HepG2 (cell line): ENCODE measurements around the gene ATG7. TPM values are rescaled to one million over a fixed set of nuclear protein-coding genes. Genes with fewer than 3 reads are reported as not detected.

Experiments used
- BCL6 ChIP-seq: IDR thresholded peaks from 2 replicates; pipeline ENCODE4 v1.6.1; 2016; ENCODE audit warnings: missing genetic modification reagents, missing compliant biosample characterization
- BRCA1 ChIP-seq: sonication (generic); formaldehyde crosslinking; IDR thresholded peaks from 2 replicates; pipeline ENCODE4 v1.4.0; 2020; ENCODE audit warnings: missing genetic modification reagents
- CEBPG ChIP-seq: IDR thresholded peaks from 2 replicates; pipeline ENCODE4 v1.6.1; 2016
- FOXO1 ChIP-seq: sonication (generic); formaldehyde crosslinking; IDR thresholded peaks from 2 replicates; pipeline ENCODE4 v1.4.0; 2020; ENCODE audit warnings: missing genetic modification reagents
- GATA4 ChIP-seq: sonication (generic); IDR thresholded peaks from 2 replicates; pipeline ENCODE4 v1.6.1; 2016; ENCODE audit warnings: antibody characterized with exemption, low read depth, borderline replicate concordance
- HDAC2 ChIP-seq: sonication (generic); formaldehyde crosslinking; IDR thresholded peaks from 2 replicates; pipeline ENCODE4 v1.4.0; 2020; ENCODE audit warnings: missing genetic modification reagents
- JUN ChIP-seq: sonication (generic); formaldehyde crosslinking; IDR thresholded peaks from 2 replicates; pipeline ENCODE4 v1.4.0; 2020; ENCODE audit warnings: mild to moderate bottlenecking, missing genetic modification reagents
- MIXL1 ChIP-seq: IDR thresholded peaks from 2 replicates; pipeline ENCODE4 v1.6.1; 2016
- NFIC ChIP-seq: IDR thresholded peaks from 2 replicates; pipeline ENCODE4 v1.6.1; 2012; ENCODE audit warnings: mild to moderate bottlenecking, low read length, inconsistent platforms
- NONO ChIP-seq, 2 experiments: fragments of 450-650 bp in 1 of 2; sonication (generic) in 1 of 2; formaldehyde crosslinking in 1 of 2; IDR thresholded peaks in 1 of 2; conservative IDR thresholded peaks in 1 of 2; 2 replicates each; pipeline versions ENCODE4 v1.6.1 to v1.8.0; 2017 to 2022; ENCODE audit warnings: mild to moderate bottlenecking in 1 of 2, missing genetic modification reagents in 1 of 2, moderate library complexity in 1 of 2
- PATZ1 ChIP-seq: sonication (generic); formaldehyde crosslinking; IDR thresholded peaks from 2 replicates; pipeline ENCODE4 v1.4.0; 2020; ENCODE audit warnings: missing genetic modification reagents
- PAX8 ChIP-seq: sonication (generic); formaldehyde crosslinking; IDR thresholded peaks from 2 replicates; pipeline ENCODE4 v1.8.0; 2022; ENCODE audit warnings: mild to moderate bottlenecking, missing genetic modification reagents, borderline replicate concordance
- PRMT3 ChIP-seq: sonication (generic); formaldehyde crosslinking; IDR thresholded peaks from 2 replicates; pipeline ENCODE4 v1.8.1; 2022; ENCODE audit warnings: low read depth, mild to moderate bottlenecking, moderate library complexity, missing genetic modification reagents, borderline replicate concordance
- RARA ChIP-seq: IDR thresholded peaks from 2 replicates; pipeline ENCODE4 v1.6.1; 2016; ENCODE audit warnings: missing genetic modification reagents, missing compliant biosample characterization
- RARG ChIP-seq: sonication (generic); formaldehyde crosslinking; IDR thresholded peaks from 2 replicates; pipeline ENCODE4 v1.4.0; 2020; ENCODE audit warnings: low read depth, mild to moderate bottlenecking, missing genetic modification reagents
- SAP130 ChIP-seq: IDR thresholded peaks from 2 replicates; pipeline ENCODE4 v1.6.1; 2016; ENCODE audit warnings: low read depth
- TFAP4 ChIP-seq: sonication (generic); IDR thresholded peaks from 2 replicates; pipeline ENCODE4 v1.6.1; 2016; ENCODE audit warnings: low read depth, borderline replicate concordance
- ZFP90 ChIP-seq: sonication (generic); formaldehyde crosslinking; IDR thresholded peaks from 2 replicates; pipeline ENCODE4 v1.8.0; 2022; ENCODE audit warnings: missing genetic modification reagents, mild to moderate bottlenecking, inconsistent platforms, borderline replicate concordance
- ZNF101 ChIP-seq: sonication (generic); formaldehyde crosslinking; IDR thresholded peaks from 2 replicates; pipeline ENCODE4 v1.4.0; 2020; ENCODE audit warnings: mild to moderate bottlenecking, low read depth, missing genetic modification reagents, borderline replicate concordance
- ZNF263 ChIP-seq: sonication (generic); formaldehyde crosslinking; IDR thresholded peaks from 2 replicates; pipeline ENCODE4 v1.4.0; 2020; ENCODE audit warnings: missing genetic modification reagents
- ZNF317 ChIP-seq: sonication (generic); formaldehyde crosslinking; IDR thresholded peaks from 2 replicates; pipeline ENCODE4 v1.5.0; 2020; ENCODE audit warnings: mild to moderate bottlenecking, missing genetic modification reagents
- ZNF446 ChIP-seq: sonication (generic); formaldehyde crosslinking; IDR thresholded peaks from 2 replicates; pipeline ENCODE4 v1.5.0; 2020; ENCODE audit warnings: mild to moderate bottlenecking, missing genetic modification reagents
- ZNF496 ChIP-seq: sonication (generic); formaldehyde crosslinking; IDR thresholded peaks from 2 replicates; pipeline ENCODE4 v1.8.1; 2023; ENCODE audit warnings: mild to moderate bottlenecking, moderate library complexity, missing genetic modification reagents; ENCODE audit not compliant: insufficient replicate concordance
- ZNF607 ChIP-seq: sonication (generic); formaldehyde crosslinking; IDR thresholded peaks from 2 replicates; pipeline ENCODE4 v1.5.1; 2020; ENCODE audit warnings: missing genetic modification reagents, mild to moderate bottlenecking, borderline replicate concordance
- ZNF704 ChIP-seq: sonication (generic); formaldehyde crosslinking; IDR thresholded peaks from 2 replicates; pipeline ENCODE4 v1.8.1; 2023; ENCODE audit warnings: mild to moderate bottlenecking, inconsistent platforms, moderate library complexity, missing genetic modification reagents, borderline replicate concordance
- ZNF740 ChIP-seq: sonication (generic); formaldehyde crosslinking; IDR thresholded peaks from 2 replicates; pipeline ENCODE4 v1.4.0; 2020; ENCODE audit warnings: missing genetic modification reagents
- ZNF768 ChIP-seq: sonication (generic); formaldehyde crosslinking; IDR thresholded peaks from 2 replicates; pipeline ENCODE4 v1.4.0; 2020; ENCODE audit warnings: missing genetic modification reagents
- polyA plus RNA-seq, 8 experiments: library from polyadenylated mRNA; depleted of rRNA in 3 of 8; stranded (reverse) in 7 of 8; unstranded in 1 of 8; fragments of >200 nt; fragmentation: Illumina TruSeq in 4 of 8; extraction: Trizol in 4 of 8; gene quantifications; 2 replicates each; pipeline versions ENCODE4 v1.2.1 to v1.2.3, GENCODE V29; 2011 to 2016; ENCODE audit warnings: low read depth in 4 of 8, missing spikeins in 1 of 8, mixed read lengths in 1 of 8; ENCODE audit not compliant: insufficient read depth in 1 of 8
- total RNA-seq, 5 experiments: library from RNA; depleted of rRNA; stranded (reverse); fragments of >200 nt; fragmentation: Illumina TruSeq; extraction: Trizol; gene quantifications; 2 replicates each; pipeline ENCODE4 v1.2.3, GENCODE V29; 2016; ENCODE audit warnings: low read depth in 1 of 5

The ATG7 gene
- total and polyA plus RNA-seq, 2 of the 13 experiments (the other 11 are each of a cell fraction or from before 2014, with no cell fraction given), result 7.8 to 22.1 TPM

GRCh38 chr3:11480663-11481298 lies 208.6 kb downstream of the ATG7 start (continued):
- TF ChIP-seq RARG (CRISPR knock-in tag) (no peak), TFAP4 (peak; percentile 77; the same call in 1 of the 2 replicates), ZNF496 (CRISPR knock-in tag) (no peak), PATZ1 (CRISPR knock-in tag) (peak; percentile 60; the same call in 1 of the 2 replicates), ZNF768 (CRISPR knock-in tag) (no peak), ZNF101 (CRISPR knock-in tag) (no peak), PRMT3 (CRISPR knock-in tag) (no peak), ZNF317 (0 out of 2 replicates have a peak, but pooled peaks have one; percentile 28), PAX8 (CRISPR knock-in tag) (no peak), NONO (IDR thresholded peaks at IDR 0.05) (no peak), NONO (CRISPR knock-in tag; conservative IDR thresholded peaks at IDR 0.05) (0 out of 2 replicates have a peak, but pooled peaks have one; percentile 23), BRCA1 (CRISPR knock-in tag) (no peak), RARA (CRISPR knock-in tag) (0 out of 2 replicates have a peak, but pooled peaks have one; percentile 9), ZNF446 (CRISPR knock-in tag) (no peak), HDAC2 (peak; percentile 64), ZFP90 (CRISPR knock-in tag) (no peak), ZNF740 (CRISPR knock-in tag) (no peak), SAP130 (peak; percentile 36; the same call in 1 of the 2 replicates), CEBPG (peak; percentile 92), ZNF263 (no peak), MIXL1 (CRISPR knock-in tag) (peak; percentile 46; the same call in 1 of the 2 replicates), JUN (CRISPR knock-in tag) (no peak), ZNF704 (CRISPR knock-in tag) (no peak), FOXO1 (peak; percentile 36; the same call in 1 of the 2 replicates), ZNF607 (CRISPR knock-in tag) (no peak), NFIC (peak; percentile 40; the same call in 1 of the 2 replicates), BCL6 (CRISPR knock-in tag) (0 out of 2 replicates have a peak, but pooled peaks have one; percentile 13), GATA4 (no peak)
